ENCODE measurements around the gene AMH. TPM values are rescaled to one million over a fixed set of nuclear protein-coding genes. Genes with fewer than 3 reads are reported as not detected.

The AMH gene
- total RNA-seq, 1 donor from 2014 or later = 79.1 TPM

DNA sequence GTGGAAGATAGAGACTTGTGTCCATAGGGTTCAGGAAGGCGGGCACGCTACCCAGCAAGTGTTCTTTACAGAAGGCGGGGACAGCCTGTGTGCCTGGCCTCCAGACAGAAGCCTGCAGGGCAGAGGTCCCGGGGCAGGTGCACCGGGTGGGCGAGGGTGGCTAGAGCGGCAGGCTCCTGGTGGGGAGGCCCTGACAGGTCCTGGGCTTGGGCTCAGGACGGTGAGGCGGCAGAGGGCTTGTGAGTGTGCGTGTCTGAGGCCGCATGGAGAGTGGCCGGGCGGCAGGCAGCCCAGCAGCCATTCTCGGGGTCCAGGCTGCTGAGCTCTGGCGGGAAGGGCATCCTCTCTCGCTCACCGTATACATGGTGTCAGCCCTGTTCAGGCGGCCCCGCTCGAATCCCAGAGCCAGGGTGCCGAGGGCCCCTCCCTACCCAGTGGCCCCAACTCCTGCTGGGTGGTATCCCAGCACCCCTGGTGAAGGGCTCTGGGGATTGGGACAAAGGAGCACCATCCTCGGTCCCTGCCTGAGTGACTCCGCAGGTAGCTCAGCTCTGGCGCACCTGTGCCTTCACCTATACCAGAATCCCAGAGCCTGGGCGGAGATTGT is 3.0 kb upstream of the AMH start:
- H3K4me1 Mint-ChIP-seq = peaks cover 15% of the 10 kb centered on the region
- no peaks in the 10 kb centered on the region for H3K27me3 Mint-ChIP-seq (ENCODE audit: low read depth)
- H3K9me3 Mint-ChIP-seq = no peaks in the 10 kb centered on the region
- H3K36me3 Mint-ChIP-seq (ENCODE audit: low read depth) = peaks cover 4% of the 10 kb centered on the region
- TF ChIP-seq, protein P1, sequence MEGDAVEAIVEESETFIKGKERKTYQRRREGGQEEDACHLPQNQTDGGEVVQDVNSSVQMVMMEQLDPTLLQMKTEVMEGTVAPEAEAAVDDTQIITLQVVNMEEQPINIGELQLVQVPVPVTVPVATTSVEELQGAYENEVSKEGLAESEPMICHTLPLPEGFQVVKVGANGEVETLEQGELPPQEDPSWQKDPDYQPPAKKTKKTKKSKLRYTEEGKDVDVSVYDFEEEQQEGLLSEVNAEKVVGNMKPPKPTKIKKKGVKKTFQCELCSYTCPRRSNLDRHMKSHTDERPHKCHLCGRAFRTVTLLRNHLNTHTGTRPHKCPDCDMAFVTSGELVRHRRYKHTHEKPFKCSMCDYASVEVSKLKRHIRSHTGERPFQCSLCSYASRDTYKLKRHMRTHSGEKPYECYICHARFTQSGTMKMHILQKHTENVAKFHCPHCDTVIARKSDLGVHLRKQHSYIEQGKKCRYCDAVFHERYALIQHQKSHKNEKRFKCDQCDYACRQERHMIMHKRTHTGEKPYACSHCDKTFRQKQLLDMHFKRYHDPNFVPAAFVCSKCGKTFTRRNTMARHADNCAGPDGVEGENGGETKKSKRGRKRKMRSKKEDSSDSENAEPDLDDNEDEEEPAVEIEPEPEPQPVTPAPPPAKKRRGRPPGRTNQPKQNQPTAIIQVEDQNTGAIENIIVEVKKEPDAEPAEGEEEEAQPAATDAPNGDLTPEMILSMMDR (conservative IDR thresholded peaks at IDR 0.05) = no peak
- no peak for DNase-seq (ENCODE audit: low read depth, low spot score)
- no peak overlapping the region for H3K27ac Mint-ChIP-seq (ENCODE audit: unreplicated experiment)
- no peak overlapping the region for H3K4me3 Mint-ChIP-seq

DNA sequence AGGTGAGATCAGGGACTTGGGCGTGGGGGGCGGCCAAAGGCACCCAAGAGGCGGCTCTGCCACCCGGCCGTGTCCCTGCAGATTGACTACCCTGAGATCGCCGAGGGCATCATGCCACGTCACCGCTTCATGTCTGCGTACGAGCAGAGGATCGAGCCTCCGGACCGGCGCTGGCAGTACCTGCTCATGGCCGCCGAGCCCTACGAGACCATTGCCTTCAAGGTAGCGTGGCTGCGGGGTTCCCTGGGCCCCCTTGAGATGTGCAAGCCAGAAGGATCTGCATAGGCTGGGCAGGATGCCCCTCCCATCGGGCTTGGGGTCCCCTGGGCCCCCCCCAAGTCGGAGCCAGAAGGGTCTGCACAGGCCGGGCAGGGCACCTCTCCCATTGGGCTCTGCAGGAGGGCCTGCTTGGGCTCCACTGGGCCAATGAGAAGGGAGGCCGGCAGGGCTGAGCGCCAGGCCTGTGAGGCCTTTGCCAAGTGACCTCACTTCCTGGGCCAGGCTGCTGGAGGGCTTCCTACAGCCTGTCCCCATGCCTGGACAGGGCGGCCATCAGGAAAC is 2.2 kb upstream of the AMH start:
- Mint-ChIP-seq H3K4me3 (no peak overlapping the region), H3K27ac (ENCODE audit: unreplicated experiment) (no peak overlapping the region), H3K27me3 (ENCODE audit: low read depth) (no peaks in the 10 kb centered on the region), H3K36me3 (ENCODE audit: low read depth) (peaks cover 4% of the 10 kb centered on the region), H3K4me1 (peaks cover 8% of the 10 kb centered on the region), H3K9me3 (no peaks in the 10 kb centered on the region)
- DNase-seq (ENCODE audit: low read depth, low spot score) = no peak
- TF ChIP-seq, protein P1 (conservative IDR thresholded peaks at IDR 0.05) = no peak

DNA sequence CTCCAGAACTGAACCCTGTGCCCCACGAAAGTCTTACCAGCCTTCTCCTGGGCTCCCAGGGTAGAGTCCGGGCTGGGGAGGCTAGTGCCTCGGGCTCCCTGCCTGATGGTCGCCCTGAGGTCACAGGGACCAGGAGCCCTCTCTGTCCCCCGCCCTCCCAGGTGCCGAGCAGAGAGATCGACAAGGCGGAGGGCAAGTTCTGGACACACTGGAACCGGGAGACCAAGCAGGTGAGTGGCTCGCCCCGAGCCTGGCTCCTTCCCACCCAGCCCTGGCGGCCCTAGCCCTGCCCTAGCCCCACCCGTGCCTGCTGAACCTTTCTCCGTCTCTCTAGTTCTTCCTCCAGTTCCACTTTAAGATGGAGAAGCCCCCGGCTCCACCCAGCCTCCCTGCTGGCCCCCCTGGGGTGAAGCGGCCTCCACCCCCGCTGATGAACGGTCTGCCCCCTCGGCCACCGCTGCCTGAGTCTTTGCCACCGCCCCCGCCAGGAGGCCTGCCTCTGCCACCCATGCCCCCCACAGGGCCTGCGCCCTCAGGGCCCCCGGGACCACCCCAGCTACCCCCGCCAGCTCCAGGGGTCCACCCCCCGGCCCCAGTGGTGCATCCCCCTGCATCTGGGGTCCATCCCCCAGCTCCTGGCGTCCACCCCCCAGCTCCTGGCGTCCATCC is 1.6 kb upstream of the AMH start:
- Mint-ChIP-seq H3K4me3 (no peak overlapping the region), H3K36me3 (ENCODE audit: low read depth) (peaks cover 4% of the 10 kb centered on the region), H3K27me3 (ENCODE audit: low read depth) (peaks cover 2% of the 10 kb centered on the region), H3K4me1 (peaks cover 3% of the 10 kb centered on the region), H3K27ac (ENCODE audit: unreplicated experiment) (no peak overlapping the region), H3K9me3 (no peaks in the 10 kb centered on the region)
- TF ChIP-seq, protein P1 (conservative IDR thresholded peaks at IDR 0.05) = no peak
- no peak for DNase-seq (ENCODE audit: low read depth, low spot score)

DNA sequence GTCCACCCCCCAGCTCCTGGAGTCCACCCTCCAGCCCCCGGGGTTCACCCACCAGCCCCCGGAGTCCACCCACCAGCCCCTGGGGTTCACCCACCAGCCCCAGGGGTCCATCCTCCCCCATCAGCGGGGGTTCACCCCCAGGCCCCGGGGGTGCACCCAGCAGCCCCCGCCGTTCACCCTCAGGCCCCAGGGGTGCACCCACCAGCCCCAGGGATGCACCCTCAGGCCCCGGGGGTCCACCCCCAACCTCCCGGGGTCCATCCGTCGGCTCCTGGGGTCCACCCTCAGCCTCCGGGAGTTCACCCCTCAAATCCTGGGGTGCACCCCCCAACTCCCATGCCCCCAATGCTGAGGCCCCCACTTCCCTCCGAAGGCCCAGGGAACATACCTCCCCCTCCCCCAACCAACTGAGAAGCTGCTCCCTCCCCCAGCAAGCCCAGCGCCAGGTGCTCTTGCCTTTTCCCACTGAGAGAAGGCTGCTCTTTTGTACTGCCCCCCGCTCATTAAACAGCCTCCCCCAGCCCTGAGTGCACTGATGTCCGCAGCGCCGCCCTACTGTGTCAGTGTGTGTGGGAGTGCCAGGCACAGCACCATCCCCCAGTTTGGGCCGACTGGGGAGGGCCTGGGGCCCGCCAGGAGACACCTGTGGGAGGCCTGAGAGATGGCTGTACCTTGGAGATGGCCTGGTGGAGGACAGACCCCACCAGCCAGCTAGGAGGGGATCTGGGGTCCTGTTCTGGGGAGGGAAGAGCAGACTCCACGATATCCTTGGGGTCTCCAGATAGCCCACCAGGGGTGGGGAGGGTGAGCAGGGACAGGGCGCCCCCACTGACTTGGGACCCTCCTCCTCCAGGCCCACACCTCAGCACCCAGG is 750 bp upstream of the AMH start:
- Mint-ChIP-seq H3K27ac (ENCODE audit: unreplicated experiment) (no peak overlapping the region), H3K27me3 (ENCODE audit: low read depth) (peaks cover 7% of the 10 kb centered on the region), H3K4me1 (no peaks in the 10 kb centered on the region), H3K36me3 (ENCODE audit: low read depth) (peaks cover 4% of the 10 kb centered on the region), H3K9me3 (no peaks in the 10 kb centered on the region), H3K4me3 (no peak overlapping the region)
- no peak for DNase-seq (ENCODE audit: low read depth, low spot score)
- TF ChIP-seq, protein P1 (conservative IDR thresholded peaks at IDR 0.05) = no peak

Measured in neural crest cell (in vitro differentiated cells).